Transverse colon (tissue), 4 donors: ENCODE measurements around the gene TAS2R38.

Experiments
- CTCF ChIP-seq, 5 experiments: fragments of 200-600 bp in 3 of 5; fragments of 450-650 bp in 2 of 5; sonication (generic) in 3 of 5; IDR thresholded peaks; 1 replicate in 2 of 5; 2 replicates in 3 of 5; pipeline ENCODE4 v1.5.1; 2016 to 2017; ENCODE audit warnings: antibody characterized with exemption in 5 of 5, inconsistent platforms in 3 of 5, mild to moderate bottlenecking in 2 of 5, moderate library complexity in 1 of 5
- EP300 ChIP-seq: sonication (generic); formaldehyde crosslinking; IDR thresholded peaks from one replicate; pipeline ENCODE4 v1.6.1; 2017; ENCODE audit warnings: antibody characterized with exemption, low read depth
- POLR2A ChIP-seq: fragments of 450-650 bp; IDR thresholded peaks from one replicate; pipeline ENCODE4 v1.6.1; 2016; ENCODE audit warnings: antibody characterized with exemption, mild to moderate bottlenecking, moderate library complexity
- POLR2AphosphoS5 ChIP-seq, 3 donors: sonication (generic); formaldehyde crosslinking; IDR thresholded peaks; one replicate each; pipeline ENCODE4 v1.6.1; 2016; ENCODE audit warnings: antibody characterized with exemption in 3 of 3

- no peak for TF ChIP-seq CTCF (IDR thresholded peaks at IDR 0.05)
- no peak for TF ChIP-seq POLR2A
- no peak for TF ChIP-seq EP300
- TF ChIP-seq POLR2AphosphoS5 (IDR thresholded peaks at IDR 0.05): no peak
These were observed 19.1 kb upstream of the TAS2R38 start for GRCh38 chr7:141992688-141993087.
